A549 (cell line): ENCODE data around the gene SF3A2. TPM values are rescaled to one million over a fixed set of nuclear protein-coding genes. Genes with fewer than 3 reads are reported as not detected.

ENCODE experiments used
- ATAC-seq, 2 experiments: fragments of 200-7000 bp in 1 of 2; fragments of >200 bp in 1 of 2; cut with Nextera tagmentation in 1 of 2; cut with Tn5 transposase in 1 of 2; 3 replicates each; pipeline versions ENCODE4 v1.8.0 to v1.9.1; 2018 to 2020; ENCODE audit warnings: mild to moderate bottlenecking in 1 of 2, moderate library complexity in 1 of 2
- CTCF ChIA-PET: fragments of 300-600 bp; sonication (Branson Sonifier 250); formaldehyde crosslinking; extraction: SDS; loops from one replicate; lab custom pipeline; 2021; ENCODE audit warnings: antibody characterized with exemption, inconsistent platforms; lab: Yijun Ruan, JAX
- POLR2A ChIA-PET: fragments of 350-600 bp; formaldehyde crosslinking; extraction: SDS; loops from one replicate; lab custom pipeline; 2021; ENCODE audit warnings: antibody characterized with exemption, inconsistent platforms; lab: Yijun Ruan, JAX
- DNase-seq, 2 experiments: peaks; one replicate each; pipeline versions ENCODE4 v3.0.0 to v3.0.0-alpha.2; 2011 to 2016; ENCODE audit warnings: low read depth in 1 of 2, low spot score in 1 of 2
- FAIRE-seq: peaks from 2 replicates; lab custom pipeline; 2011; peaks lifted over from hg19 to GRCh38; lab: Jason Lieb, UNC
- H3K27ac ChIP-seq, 2 experiments: fragments of >200 bp; sonication (Bioruptor Twin); formaldehyde crosslinking; 3 replicates each; pipeline ENCODE4 v1.5.1; 2016 to 2017
- H3K4me1 ChIP-seq: fragments of >200 bp; sonication (Bioruptor Twin); formaldehyde crosslinking; 3 replicates; pipeline ENCODE4 v1.6.1; 2016
- H3K4me2 ChIP-seq: fragments of >200 bp; sonication (Bioruptor Twin); formaldehyde crosslinking; 3 replicates; pipeline ENCODE4 v1.6.1; 2016
- H3K4me3 ChIP-seq: fragments of >200 bp; sonication (Bioruptor Twin); formaldehyde crosslinking; 3 replicates; pipeline ENCODE4 v1.5.1; 2016
- H3K9me3 ChIP-seq: fragments of >200 bp; sonication (Bioruptor Twin); formaldehyde crosslinking; 3 replicates; pipeline ENCODE4 v1.6.1; 2016
- CBX8 ChIP-seq: fragments of 200-600 bp; sonication (generic); IDR thresholded peaks from 2 replicates; pipeline ENCODE4 v1.6.1; 2016
- CTCF ChIP-seq: fragments of >200 bp; sonication (Bioruptor Twin); formaldehyde crosslinking; IDR thresholded peaks from 3 replicates; pipeline ENCODE4 v1.5.1; 2016
- EHMT2 ChIP-seq: fragments of 200-600 bp; sonication (generic); IDR thresholded peaks from 2 replicates; pipeline ENCODE4 v1.6.1; 2016; ENCODE audit warnings: antibody characterized with exemption, low read depth, mild to moderate bottlenecking, moderate library complexity
- FOSB ChIP-seq: fragments of 250-450 bp; sonication (Bioruptor Pico); IDR thresholded peaks from 2 replicates; pipeline ENCODE4 v1.5.0; 2020; ENCODE audit warnings: mild to moderate bottlenecking, moderate library complexity
- GATA3 ChIP-seq: IDR thresholded peaks from 2 replicates; pipeline ENCODE4 v1.6.1; 2012; ENCODE audit warnings: borderline replicate concordance
- HMGXB4 ChIP-seq: fragments of 250-450 bp; sonication (Bioruptor Pico); IDR thresholded peaks from 2 replicates; pipeline ENCODE4 v1.5.0; 2021; ENCODE audit warnings: mild to moderate bottlenecking, moderate library complexity, borderline replicate concordance
- HOXA7 ChIP-seq: fragments of 250-450 bp; sonication (Bioruptor Pico); IDR thresholded peaks from 2 replicates; pipeline ENCODE4 v1.5.0; 2020; ENCODE audit warnings: mild to moderate bottlenecking, moderate library complexity
- JUN ChIP-seq, 2 experiments: fragments of >200 bp; sonication (Bioruptor Twin); formaldehyde crosslinking; IDR thresholded peaks; 2 replicates in 1 of 2; 3 replicates in 1 of 2; pipeline ENCODE4 v1.6.1; 2016 to 2017
- NPAS2 ChIP-seq: fragments of 250-450 bp; sonication (Bioruptor Pico); IDR thresholded peaks from 2 replicates; pipeline ENCODE4 v1.8.0; 2022; ENCODE audit warnings: mild to moderate bottlenecking, moderate library complexity, borderline replicate concordance
- PBX3 ChIP-seq: IDR thresholded peaks from 2 replicates; pipeline ENCODE4 v1.6.1; 2012
- PHF8 ChIP-seq: fragments of 200-600 bp; sonication (generic); IDR thresholded peaks from 2 replicates; pipeline ENCODE4 v1.6.1; 2016; ENCODE audit warnings: low read depth, mild to moderate bottlenecking, antibody characterized with exemption, moderate library complexity, borderline replicate concordance
- POLR2AphosphoS2 ChIP-seq: conservative IDR thresholded peaks from 2 replicates; pipeline ENCODE4 v1.6.1; 2012; ENCODE audit warnings: low read length, improper control_type of control experiment, inconsistent platforms
- ZSCAN20 ChIP-seq: fragments of 250-450 bp; sonication (Bioruptor Pico); IDR thresholded peaks from 2 replicates; pipeline ENCODE4 v1.8.0; 2022; ENCODE audit warnings: mild to moderate bottlenecking, moderate library complexity
- WGBS: methylation state at CpG from one replicate; pipeline ENCODE4 v1.1.6; 2017; ENCODE audit errors: missing lambda C conversion rate; 5-methylcytosine and 5-hydroxymethylcytosine counted together
- polyA plus RNA-seq, 4 experiments: library from polyadenylated mRNA; depleted of rRNA in 3 of 4; stranded (reverse); fragments of >200 nt; fragmentation: RNase III in 1 of 4; extraction: RNeasy Plus Mini Kit Qiagen cat#74134 plus additional on column Dnase treatment in 1 of 4; gene quantifications; 2 replicates in 3 of 4; 3 replicates in 1 of 4; pipeline ENCODE4 v1.2.3, GENCODE V29; 2011 to 2017
- TF ChIP-seq, protein P1 (sequence below): IDR thresholded peaks from 2 replicates; pipeline ENCODE4 v1.6.1; 2012
- TF ChIP-seq, protein P2 (sequence below): fragments of >200 bp; sonication (Bioruptor Twin); formaldehyde crosslinking; IDR thresholded peaks from 2 replicates; pipeline ENCODE4 v1.6.1; 2016

Gene SF3A2
- polyA plus RNA-seq, 2 of the 4 experiments (the other 2 are of a cell fraction): 11.9 to 68.2 TPM

GRCh38 chr19:2231621-2232221, 4.9 kb upstream of the SF3A2 start:
- POLR2A ChIA-PET: no interaction called here
- CTCF ChIA-PET: interaction anchor here (1.0 to 1.1 kb wide), 3 partner anchors 76 to 212 kb away, joined by 3 read pairs; no protein-coding TSS in a partner anchor
- no peaks in the 10 kb centered on the region for H3K9me3 ChIP-seq
- FAIRE-seq (no peak), ATAC-seq (peak; percentile 15; a peak in 3 of 6 replicates), DNase-seq (peak in 1 of 2 experiments; percentile 34)
- peak; percentile 11; the same call in 1 of the 2 replicates for TF ChIP-seq PBX3
- 0 out of 5 replicates have a peak, but pooled peaks of 1 of the 2 experiments have one; percentile 9 for TF ChIP-seq JUN (IDR thresholded peaks at IDR 0.05)
- 0 out of 3 replicates have a peak, but pooled peaks have one; percentile 8 for TF ChIP-seq CTCF
- TF ChIP-seq POLR2AphosphoS2: no peak
- no peak for TF ChIP-seq PHF8
- H3K4me1 ChIP-seq: no peaks in the 10 kb centered on the region; the same call in 2 of the 3 replicates
- H3K27ac ChIP-seq: 0 out of 6 replicates have a peak overlapping the region, but pooled peaks of 1 of the 2 experiments have one; percentile 1
- H3K4me3 ChIP-seq: no peak overlapping the region
- H3K4me2 ChIP-seq: no peak overlapping the region
- 86% methylated on average over 10 of the region's 21 CpGs for WGBS

- Histone ChIP-seq H3K9me3 (no peaks in the 10 kb centered on the region), H3K27ac (no peak overlapping the region), H3K4me2 (no peak overlapping the region), H3K4me3 (no peak overlapping the region), H3K4me1 (no peaks in the 10 kb centered on the region; the same call in 1 of the 3 replicates)
- POLR2A ChIA-PET: no interaction called here
- no peak for FAIRE-seq
- no peak for ATAC-seq
- DNase-seq: no peak
- CTCF ChIA-PET: no interaction called here
- TF ChIP-seq CBX8: no peak
- no peak for TF ChIP-seq EHMT2
- TF ChIP-seq FOSB (CRISPR knock-in tag): no peak
- no peak for TF ChIP-seq ZSCAN20 (CRISPR knock-in tag)
- no peak for TF ChIP-seq NPAS2 (CRISPR knock-in tag)
- TF ChIP-seq GATA3: no peak
- TF ChIP-seq, protein P1, sequence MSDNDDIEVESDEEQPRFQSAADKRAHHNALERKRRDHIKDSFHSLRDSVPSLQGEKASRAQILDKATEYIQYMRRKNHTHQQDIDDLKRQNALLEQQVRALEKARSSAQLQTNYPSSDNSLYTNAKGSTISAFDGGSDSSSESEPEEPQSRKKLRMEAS: no peak
- TF ChIP-seq PBX3: no peak
- TF ChIP-seq PHF8: no peak
- TF ChIP-seq HOXA7 (CRISPR knock-in tag): no peak
- TF ChIP-seq, protein P2, sequence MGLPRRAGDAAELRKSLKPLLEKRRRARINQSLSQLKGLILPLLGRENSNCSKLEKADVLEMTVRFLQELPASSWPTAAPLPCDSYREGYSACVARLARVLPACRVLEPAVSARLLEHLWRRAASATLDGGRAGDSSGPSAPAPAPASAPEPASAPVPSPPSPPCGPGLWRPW: no peak
- TF ChIP-seq HMGXB4 (CRISPR knock-in tag): no peak
- WGBS: 91% methylated on average over 19 of the region's 30 CpGs
These were observed 4.1 kb upstream of the SF3A2 start for GRCh38 chr19:2232286-2233151.
